Kidney (tissue), 14 donors: ENCODE results near the gene NHERF2. TPM values are rescaled to one million over a fixed set of nuclear protein-coding genes. Genes with fewer than 3 reads are reported as not detected.

Source experiments
- DNase-seq, 5 donors: peaks; one replicate each; pipeline ENCODE4 v3.0.0-alpha.2; 2013 to 2020
- FAIRE-seq: peaks from 2 replicates; lab custom pipeline; 2012; peaks lifted over from hg19 to GRCh38; lab: Jason Lieb, UNC
- H3K27ac ChIP-seq, 2 donors: one replicate each; pipeline ENCODE4 v1.7.0; 2013; ENCODE audit warnings: low read depth in 2 of 2, low read length in 2 of 2, inconsistent platforms in 1 of 2
- H3K27me3 ChIP-seq: one replicate; pipeline ENCODE4 v1.7.1; 2013; ENCODE audit warnings: low read length, inconsistent platforms; ENCODE audit not compliant: control insufficient read depth, insufficient read depth
- H3K36me3 ChIP-seq, 3 donors: one replicate each; pipeline versions ENCODE4 v1.7.0 to v1.7.1; 2013; ENCODE audit warnings: low read length in 3 of 3, control low read depth in 1 of 3, inconsistent platforms in 1 of 3; ENCODE audit not compliant: insufficient read depth in 3 of 3, control insufficient read depth in 2 of 3
- H3K4me1 ChIP-seq, 3 donors: one replicate each; pipeline versions ENCODE4 v1.7.0 to v1.7.1; 2013; ENCODE audit warnings: low read length in 3 of 3, inconsistent platforms in 1 of 3, low read depth in 1 of 3; ENCODE audit not compliant: control insufficient read depth in 2 of 3, insufficient read depth in 2 of 3
- H3K4me3 ChIP-seq, 3 donors: one replicate each; pipeline versions ENCODE4 v1.7.0 to v1.8.1; 2013; ENCODE audit warnings: low read length in 3 of 3, control low read depth in 1 of 3, inconsistent platforms in 1 of 3
- H3K9ac ChIP-seq, 3 donors: one replicate each; pipeline versions ENCODE4 v1.7.0 to v1.7.1; 2013; ENCODE audit warnings: low read length in 3 of 3, control low read depth in 1 of 3, inconsistent platforms in 1 of 3
- H3K9me3 ChIP-seq, 3 donors: one replicate each; pipeline versions ENCODE4 v1.7.0 to v1.7.1; 2013; ENCODE audit warnings: low read length in 3 of 3, control low read depth in 1 of 3, inconsistent platforms in 1 of 3; ENCODE audit not compliant: control insufficient read depth in 2 of 3, insufficient read depth in 1 of 3
- intact Hi-C: fragments of 100-400 bp; cut with DNase I; formaldehyde crosslinking; loops from one replicate; pipeline ENCODE4 v1.11.1; 2022
- polyA plus RNA-seq: library from polyadenylated mRNA; stranded (reverse); fragments of 350-450 nt; fragmentation: Illumina TruSeq; extraction: RNeasy Lipid Tissue Mini Kit (QIAGEN cat#74804); gene quantifications from one replicate; pipeline ENCODE4 v1.2.3, GENCODE V29; 2014; ENCODE audit warnings: low read depth, low replicate concordance; ENCODE audit not compliant: insufficient read depth
- total RNA-seq: library from RNA; stranded (reverse); fragmentation: NEBNext Ultra II Directional; extraction: Animal tissue kit (Norgen Biotek cat#: 25700); gene quantifications from one replicate; pipeline ENCODE4 v1.2.1, GENCODE V29; 2021
- TF ChIP-seq, protein P1 (sequence below): IDR thresholded peaks from 3 replicates; pipeline ENCODE4 v1.5.1; 2012; ENCODE audit warnings: mild to moderate bottlenecking, moderate library complexity, borderline replicate concordance; ENCODE audit not compliant: insufficient read depth; ENCODE audit errors: extremely low read depth
- donor health status: control.
- donor health status: control.
- donor health status: control.
- donor health status: control.
- donor health status: control.
- donor health status: DM: yes; HTN: yes; CAD: no.
- donor health status: Normal renal cell carcinoma (clear cell type).

NHERF2 gene
- total and polyA plus RNA-seq, 2 donors from 2014 or later, result 238 to 405 TPM

DNA sequence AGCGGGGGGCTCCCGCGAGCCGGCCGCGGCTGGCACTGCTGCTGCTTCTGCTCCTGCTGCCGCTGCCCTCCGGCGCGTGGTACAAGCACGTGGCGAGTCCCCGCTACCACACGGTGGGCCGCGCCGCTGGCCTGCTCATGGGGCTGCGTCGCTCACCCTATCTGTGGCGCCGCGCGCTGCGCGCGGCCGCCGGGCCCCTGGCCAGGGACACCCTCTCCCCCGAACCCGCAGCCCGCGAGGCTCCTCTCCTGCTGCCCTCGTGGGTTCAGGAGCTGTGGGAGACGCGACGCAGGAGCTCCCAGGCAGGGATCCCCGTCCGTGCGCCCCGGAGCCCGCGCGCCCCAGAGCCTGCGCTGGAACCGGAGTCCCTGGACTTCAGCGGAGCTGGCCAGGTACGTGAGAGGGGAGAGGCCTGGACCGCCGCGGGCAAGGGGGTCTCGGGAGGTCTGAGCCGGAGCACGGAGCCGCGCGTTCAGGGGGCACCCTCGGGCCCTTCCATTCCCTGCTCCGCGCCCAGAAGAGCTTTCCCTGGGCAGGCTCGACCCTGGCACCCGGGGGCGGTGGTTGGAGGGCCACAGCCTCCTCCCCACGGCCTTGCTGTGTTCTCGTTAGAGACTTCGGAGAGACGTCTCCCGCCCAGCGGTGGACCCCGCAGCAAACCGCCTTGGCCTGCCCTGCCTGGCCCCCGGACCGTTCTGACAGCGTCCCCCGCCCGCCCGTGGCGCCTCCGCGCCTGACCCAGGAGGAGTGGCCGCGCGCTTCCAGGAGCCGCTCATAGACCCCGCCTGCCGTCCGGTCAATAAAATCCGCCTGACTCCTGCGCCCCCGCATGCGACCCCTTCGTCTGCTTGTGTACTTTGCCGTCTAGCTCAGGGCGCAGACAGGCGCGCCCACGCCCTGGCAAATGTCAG, 6.5 kb upstream of the NHERF2 start:
- Histone ChIP-seq H3K9ac (no peak overlapping the region), H3K36me3 (no peaks in the 10 kb centered on the region), H3K9me3 (no peaks in the 10 kb centered on the region), H3K27me3 (no peaks in the 10 kb centered on the region), H3K4me3 (no peak overlapping the region), H3K27ac (no peak overlapping the region), H3K4me1 (peaks cover 0 to 22% (median 0%) of the 10 kb centered on the region in 3 donors)
- FAIRE-seq (no peak), DNase-seq (peak; percentile 73 to 87 (median 84))
- TF ChIP-seq, protein P1, sequence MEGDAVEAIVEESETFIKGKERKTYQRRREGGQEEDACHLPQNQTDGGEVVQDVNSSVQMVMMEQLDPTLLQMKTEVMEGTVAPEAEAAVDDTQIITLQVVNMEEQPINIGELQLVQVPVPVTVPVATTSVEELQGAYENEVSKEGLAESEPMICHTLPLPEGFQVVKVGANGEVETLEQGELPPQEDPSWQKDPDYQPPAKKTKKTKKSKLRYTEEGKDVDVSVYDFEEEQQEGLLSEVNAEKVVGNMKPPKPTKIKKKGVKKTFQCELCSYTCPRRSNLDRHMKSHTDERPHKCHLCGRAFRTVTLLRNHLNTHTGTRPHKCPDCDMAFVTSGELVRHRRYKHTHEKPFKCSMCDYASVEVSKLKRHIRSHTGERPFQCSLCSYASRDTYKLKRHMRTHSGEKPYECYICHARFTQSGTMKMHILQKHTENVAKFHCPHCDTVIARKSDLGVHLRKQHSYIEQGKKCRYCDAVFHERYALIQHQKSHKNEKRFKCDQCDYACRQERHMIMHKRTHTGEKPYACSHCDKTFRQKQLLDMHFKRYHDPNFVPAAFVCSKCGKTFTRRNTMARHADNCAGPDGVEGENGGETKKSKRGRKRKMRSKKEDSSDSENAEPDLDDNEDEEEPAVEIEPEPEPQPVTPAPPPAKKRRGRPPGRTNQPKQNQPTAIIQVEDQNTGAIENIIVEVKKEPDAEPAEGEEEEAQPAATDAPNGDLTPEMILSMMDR, result no peak
- intact Hi-C loops, result loop anchor here (10.0 kb wide), 1 partner anchor 125 kb away; the partner anchor contains the start of gene RAB26

DNA sequence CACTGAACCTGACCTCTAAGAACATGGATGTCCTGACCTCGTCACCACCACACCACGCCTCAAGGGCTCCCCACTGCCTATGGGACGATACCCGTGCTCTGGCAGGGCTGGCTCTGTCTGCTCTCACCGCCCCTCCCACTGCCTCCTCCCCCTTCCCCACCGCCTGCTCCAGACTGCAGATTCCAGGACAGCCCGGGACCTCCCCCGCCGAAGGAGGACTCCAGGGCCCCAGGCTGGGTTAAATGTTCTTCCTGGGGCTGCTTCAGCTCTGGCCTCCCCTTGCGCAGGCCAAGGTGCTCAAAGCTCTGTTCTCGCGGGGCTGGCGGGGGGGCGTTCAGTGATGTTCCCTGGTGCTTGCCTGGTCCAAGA, 4.0 kb upstream of the NHERF2 start:
- Histone ChIP-seq H3K36me3 (no peaks in the 10 kb centered on the region), H3K9me3 (no peaks in the 10 kb centered on the region), H3K27ac (no peak overlapping the region), H3K9ac (no peak overlapping the region), H3K4me1 (peaks cover 0 to 37% (median 0%) of the 10 kb centered on the region in 3 donors), H3K27me3 (no peaks in the 10 kb centered on the region), H3K4me3 (peak overlapping the region in 2 of 3 donors; percentile 16 to 37)
- TF ChIP-seq, protein P1, result no peak
- intact Hi-C loops, result loop anchor here (10.0 kb wide), 1 partner anchor 122 kb away; the partner anchor contains the start of gene RAB26
- DNase-seq (peak; percentile 77 to 91 (median 81)), FAIRE-seq (no peak)

DNA sequence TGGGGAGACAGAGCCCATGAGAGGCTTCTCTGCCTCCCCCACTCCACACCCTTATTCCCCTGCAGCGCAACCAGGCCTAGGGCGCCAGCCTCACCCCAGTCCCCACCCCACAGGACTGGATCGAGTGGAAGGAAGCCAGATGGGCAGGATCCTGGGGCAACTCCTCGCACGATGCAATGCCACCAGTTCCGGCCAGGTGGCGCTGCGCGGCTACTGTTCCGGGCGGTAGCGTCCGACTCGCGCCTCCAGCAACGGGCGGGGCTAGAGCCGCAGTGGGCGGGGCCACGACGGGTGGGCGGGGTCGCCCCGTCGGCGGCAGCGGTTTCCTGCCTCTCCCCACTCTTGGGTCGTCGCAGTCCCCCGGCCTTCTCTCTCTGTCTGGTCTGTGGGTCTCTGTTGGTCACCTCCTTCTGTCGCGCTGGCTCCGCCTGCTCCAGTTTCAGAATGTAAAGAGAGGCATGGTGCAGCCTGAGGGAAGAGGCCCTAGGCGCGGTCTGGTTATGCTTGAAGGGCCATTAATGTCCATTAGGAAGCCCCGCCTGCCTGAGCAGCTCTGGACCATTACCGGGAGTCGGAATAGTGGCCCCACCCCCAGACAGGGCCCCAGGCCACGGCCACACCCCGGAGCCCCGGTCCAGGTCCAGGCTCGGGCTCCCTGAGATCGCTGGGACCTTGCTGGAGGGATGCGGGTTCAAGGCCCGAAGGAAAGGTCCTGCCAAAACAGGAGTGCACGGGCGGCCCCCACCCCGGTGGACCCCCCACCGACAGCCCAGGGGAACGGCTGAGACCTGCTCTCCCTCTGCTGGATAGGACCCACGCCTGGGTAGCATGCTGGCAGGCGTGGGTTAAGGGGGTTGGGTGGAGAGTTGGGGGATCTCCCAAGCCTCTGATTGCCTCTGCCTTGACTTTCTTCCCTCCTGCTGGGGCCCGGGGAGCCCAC, 3.3 kb upstream of the NHERF2 start:
- Histone ChIP-seq H3K9me3 (no peaks in the 10 kb centered on the region), H3K27me3 (no peaks in the 10 kb centered on the region), H3K27ac (peak overlapping the region; percentile 20 to 69), H3K9ac (no peak overlapping the region), H3K36me3 (no peaks in the 10 kb centered on the region), H3K4me1 (peaks cover 0 to 41% (median 0%) of the 10 kb centered on the region in 3 donors), H3K4me3 (peak overlapping the region in 2 of 3 donors; percentile 37 to 52)
- intact Hi-C loops, result loop anchor here (10.0 kb wide), 1 partner anchor 121 kb away; the partner anchor contains the start of gene RAB26
- FAIRE-seq (no peak), DNase-seq (peak; percentile 95 to 98 (median 96))
- TF ChIP-seq, protein P1, result peak; percentile 99
